Amniotic stem cell (primary cell): ENCODE measurements around the gene CFAP61.

ENCODE experiments used
- DNase-seq: peaks from one replicate; lab custom pipeline; 2025; lab: John Stamatoyannopoulos, UW

The CFAP61 gene

DNA sequence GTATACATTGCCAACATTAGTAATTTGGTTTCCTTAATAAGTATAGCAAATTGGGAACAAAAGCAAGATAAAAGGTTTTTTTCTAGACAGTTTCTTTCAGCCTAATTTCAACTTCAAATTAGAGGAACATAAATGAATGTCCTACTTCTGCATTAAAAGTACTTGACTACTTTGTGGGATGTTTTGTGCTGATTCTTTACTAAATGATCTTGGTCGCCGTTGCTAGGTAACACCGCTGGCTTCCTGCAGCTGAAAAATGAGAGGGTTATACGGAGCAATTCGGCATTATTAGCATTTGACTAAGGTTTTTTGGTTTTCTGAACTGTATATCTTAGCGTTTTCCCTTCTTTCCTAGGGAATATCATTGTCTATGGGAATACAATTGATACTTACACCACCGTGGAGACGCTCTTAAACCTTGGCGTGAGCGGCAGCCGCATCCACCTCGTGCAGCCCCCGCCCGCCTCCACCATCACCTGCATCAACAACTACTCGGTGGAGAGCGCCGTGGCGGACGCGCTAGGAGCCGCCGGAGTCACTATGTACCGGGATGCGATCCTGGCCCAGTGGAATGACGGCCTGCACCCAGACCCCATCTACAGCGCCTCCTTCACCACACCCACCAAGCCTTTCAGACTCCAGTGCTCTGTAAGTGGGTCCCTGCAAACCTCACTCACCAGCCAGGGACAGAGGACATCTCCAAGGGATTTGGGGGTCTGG lies 224.6 kb downstream of the CFAP61 start:
- no peak for DNase-seq

DNA sequence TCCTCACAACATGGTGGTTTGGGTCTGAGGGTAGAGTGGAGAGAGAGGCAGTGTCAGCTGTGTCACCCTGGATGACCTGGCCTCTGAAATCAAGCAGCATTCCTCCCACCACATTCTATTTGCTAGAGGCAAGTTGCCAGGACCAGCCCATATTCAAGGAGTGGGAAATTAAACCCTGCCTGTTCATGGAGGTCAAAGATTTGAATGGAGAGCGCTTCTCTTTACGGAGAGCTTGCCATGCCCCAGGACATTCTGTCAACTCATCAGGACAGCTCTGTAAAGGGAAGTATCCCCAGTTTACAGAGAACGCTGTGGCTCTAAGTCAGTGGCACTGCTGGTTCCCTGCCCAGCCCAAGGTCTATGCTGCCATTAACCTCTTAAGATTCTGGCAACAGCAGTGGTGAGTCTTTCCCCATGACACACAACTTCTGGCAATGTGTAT lies 225.6 kb downstream of the CFAP61 start:
- no peak for DNase-seq

DNA sequence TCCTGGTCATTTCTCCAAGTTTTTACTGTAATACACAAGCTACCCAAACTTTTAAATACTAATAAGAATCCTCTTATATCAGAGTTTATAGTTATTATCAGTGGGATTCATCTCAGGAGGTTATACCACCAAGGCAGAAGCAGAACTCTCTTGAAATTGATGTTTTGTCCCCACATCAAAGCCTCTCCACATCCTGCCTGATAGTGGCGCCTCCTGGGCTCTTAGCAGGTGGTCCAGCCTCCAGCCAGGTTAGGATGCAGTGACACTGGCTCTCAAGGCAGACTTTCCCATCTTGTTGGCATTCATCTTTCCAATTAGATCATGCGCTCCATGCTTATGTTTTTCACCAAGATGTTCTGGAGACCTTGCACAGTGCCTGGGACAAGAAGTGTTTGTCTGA lies 233.7 kb downstream of the CFAP61 start:
- DNase-seq = no peak

GRCh38 chr20:20289331-20289730 lies 237.0 kb downstream of the CFAP61 start:
- DNase-seq = no peak

- DNase-seq = no peak
Observed at GRCh38 chr20:20292472-20292871, 240.1 kb downstream of the CFAP61 start.

DNA sequence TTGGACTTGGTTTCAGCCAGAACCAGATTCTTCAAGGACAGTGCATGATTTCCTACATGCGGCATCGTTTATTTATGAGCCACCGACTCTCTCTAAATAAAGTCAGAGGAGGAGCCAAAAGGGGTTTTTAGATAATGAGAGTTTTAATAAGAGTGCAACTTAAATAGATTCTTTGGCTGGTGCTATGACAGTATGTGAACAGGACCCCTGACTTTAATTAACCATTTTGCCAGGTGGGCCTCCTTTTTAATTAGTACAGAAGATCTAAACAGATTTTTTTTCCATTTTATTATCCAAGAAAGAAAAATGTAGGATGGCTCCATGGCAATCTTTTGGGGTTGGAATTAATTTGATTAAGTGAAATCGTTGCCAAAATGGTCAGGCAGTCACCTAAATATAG lies 240.8 kb downstream of the CFAP61 start:
- no peak for DNase-seq

DNA sequence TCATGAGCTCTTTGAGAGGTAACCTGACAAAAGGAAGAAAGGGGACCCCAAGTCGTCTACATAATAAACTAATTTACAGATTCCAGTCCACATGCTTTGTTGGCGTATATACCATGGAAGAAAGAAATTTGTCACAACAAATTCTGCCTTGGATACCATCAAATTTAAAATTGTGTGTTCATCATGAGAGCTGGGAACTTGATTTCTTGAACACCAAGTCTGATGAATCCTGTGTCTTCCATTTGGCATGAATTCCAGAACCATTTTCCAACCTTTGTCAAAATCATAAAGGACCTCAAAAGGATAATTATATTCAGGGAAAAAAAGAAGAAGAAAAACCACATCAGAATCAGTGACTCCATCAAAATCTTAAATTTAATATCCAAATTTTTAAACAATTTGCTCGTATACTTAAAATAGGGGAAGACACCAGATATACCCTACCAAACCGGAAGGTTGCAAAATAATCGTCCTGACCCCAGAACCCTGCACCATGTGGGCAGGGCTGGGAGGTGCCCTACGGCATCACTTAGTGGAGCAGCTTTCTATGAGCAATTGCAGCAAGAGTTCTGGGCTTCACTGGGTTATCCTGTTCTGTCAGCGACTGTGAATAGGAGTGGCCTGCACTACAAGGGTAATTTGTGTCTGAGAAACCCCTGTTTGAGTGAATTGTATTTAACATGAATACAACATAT lies 241.5 kb downstream of the CFAP61 start:
- DNase-seq = no peak

- no peak for DNase-seq
Observed at GRCh38 chr20:20295621-20296498, 243.5 kb downstream of the CFAP61 start.

GRCh38 chr20:20297181-20297580 lies 244.8 kb downstream of the CFAP61 start:
- no peak for DNase-seq

DNA sequence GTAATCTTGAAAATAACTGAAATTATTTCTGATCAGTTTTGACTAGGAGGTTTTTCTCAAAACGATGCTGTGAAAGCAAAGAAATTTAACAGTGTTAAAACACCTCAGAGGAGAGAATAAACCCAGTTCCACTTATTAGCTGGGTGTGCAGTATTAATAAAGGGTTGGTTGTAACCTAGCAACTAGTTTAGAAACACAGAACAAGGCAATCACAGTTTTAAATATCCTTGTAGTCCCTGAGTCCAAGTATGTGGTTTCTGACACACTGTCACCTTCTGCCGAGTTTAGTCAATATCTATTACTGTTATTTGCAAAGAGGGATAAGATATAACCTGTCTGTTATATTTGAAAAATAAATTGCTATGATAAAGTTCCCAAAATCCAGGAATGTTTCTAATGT lies 245.4 kb downstream of the CFAP61 start:
- DNase-seq = no peak

- no peak for DNase-seq
Observed at GRCh38 chr20:20299904-20300303, 247.6 kb downstream of the CFAP61 start.

GRCh38 chr20:20303320-20303719 lies 251.0 kb downstream of the CFAP61 start:
- no peak for DNase-seq

GRCh38 chr20:20303742-20304141 lies 251.4 kb downstream of the CFAP61 start:
- no peak for DNase-seq

DNA sequence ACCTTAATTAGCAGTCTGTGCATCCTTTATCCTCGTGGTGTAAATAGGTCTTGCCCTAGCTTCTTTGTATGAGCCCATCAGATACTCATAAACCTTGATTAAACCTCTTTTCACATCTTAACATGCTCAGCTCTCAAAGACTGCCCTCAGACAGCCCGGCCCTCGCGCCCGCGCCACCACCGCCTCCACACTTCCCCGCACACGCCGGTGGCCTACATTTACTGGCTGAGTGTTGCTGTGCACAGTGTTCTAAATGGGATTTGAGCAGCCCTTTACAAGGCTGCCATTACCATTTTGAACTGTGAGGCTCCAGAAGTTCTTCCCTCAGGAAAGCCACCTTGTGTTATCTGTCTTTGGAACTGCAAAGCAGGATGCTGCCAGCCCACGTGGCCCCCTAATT lies 252.6 kb downstream of the CFAP61 start:
- no peak for DNase-seq

- no peak for DNase-seq
Observed at GRCh38 chr20:20312562-20312961, 260.2 kb downstream of the CFAP61 start.

- no peak for DNase-seq
Observed at GRCh38 chr20:20317195-20317594, 264.9 kb downstream of the CFAP61 start.

DNA sequence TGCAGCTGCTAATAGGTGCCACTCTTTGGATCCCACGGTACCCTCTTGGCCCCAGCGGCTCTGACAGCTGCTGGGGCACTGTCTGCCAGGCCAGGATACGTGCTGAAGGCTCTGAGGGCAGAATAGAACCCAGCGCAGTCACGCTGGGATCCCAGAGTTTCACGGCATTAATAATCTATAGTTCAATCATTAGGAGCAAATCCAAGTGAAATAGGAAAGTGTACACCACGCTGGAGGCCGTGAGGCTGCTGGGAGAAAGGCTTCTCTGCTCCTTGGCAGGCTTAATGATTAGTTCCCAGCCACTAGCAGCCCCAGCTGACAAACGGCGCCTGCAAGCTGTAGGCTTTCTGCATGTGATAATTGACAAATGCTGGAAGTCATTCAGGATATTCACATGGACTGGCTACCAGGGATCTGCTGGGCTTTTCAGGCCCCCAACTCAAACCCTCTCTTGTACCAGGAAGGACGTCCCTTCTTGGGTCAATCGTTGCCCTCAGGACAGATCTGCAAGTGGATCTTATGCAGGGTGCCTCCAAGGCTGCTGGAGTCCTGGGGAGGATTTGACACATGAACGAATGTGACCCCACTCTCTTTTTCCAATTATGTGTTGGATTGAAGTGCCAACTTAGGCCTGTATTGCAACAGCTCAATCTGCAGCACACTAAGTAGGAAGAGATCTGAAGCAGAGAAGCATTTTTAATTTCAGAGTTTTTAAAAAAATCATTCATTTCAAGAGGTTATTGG lies 265.5 kb downstream of the CFAP61 start:
- DNase-seq = no peak

DNA sequence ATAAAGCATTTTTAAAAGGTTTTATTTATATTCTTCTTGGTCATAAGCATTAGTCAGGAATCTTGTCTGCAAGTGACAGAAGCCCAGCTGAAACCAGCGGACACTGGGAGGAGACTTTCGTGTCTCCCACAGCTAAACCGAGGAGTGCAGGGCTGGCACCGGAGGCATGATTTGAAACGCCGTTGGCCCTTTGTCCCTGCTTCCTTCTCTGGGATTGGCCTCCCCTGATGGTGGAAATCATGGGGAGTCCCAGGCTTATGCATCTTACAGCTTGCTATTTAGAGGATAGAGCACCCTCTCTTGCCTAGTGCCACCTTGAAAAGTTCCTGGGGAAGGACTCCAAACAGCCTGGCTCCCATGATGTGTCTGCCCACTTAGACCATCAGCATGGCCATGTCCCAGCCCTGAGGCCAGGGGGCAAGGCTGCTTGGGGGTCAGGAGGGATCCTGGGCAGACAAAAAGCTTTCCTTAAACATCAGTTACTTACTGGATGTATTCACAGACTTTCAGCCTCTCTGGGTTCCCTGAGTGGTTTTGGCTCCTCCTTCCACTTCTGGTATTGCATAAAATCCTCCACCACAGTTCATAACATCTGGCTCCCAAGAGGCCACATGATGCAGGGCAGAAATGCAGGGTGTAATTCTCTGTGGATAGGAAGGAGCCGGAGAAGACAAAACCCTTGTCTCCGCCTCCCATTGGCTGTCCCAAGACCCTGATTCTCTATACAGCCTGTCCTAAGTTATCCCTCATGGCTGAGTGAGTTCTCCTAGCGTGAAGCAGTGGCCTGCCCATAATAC lies 266.2 kb downstream of the CFAP61 start:
- no peak for DNase-seq

DNA sequence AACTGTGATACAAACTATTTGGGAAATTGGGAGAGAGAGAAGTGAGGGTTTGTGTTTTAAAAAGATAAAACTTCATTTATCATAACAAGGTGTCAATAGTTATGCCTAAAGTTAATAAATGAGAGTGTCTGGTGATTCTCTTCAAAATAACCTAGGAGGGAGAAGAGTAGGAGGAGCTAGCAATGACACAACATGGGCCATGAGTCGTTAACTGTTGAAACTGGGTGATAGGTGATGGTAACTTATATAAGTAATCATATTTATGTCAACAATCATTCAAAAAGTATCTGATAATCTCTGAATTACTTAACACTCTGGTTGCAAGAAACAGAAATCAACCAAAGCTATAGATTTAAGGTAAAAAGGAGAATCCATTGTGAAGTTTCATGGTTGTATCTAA lies 268.8 kb downstream of the CFAP61 start:
- DNase-seq = no peak

- DNase-seq = no peak
Observed at GRCh38 chr20:20321917-20322316, 269.6 kb downstream of the CFAP61 start.

GRCh38 chr20:20322912-20323311 lies 270.6 kb downstream of the CFAP61 start:
- no peak for DNase-seq
